H4 (cell line): ENCODE data around the gene PRKCE. TPM values are rescaled to one million over a fixed set of nuclear protein-coding genes. Genes with fewer than 3 reads are reported as not detected.

Experiments
- DNase-seq: peaks from one replicate; pipeline ENCODE4 v3.0.0-alpha.2; 2015; ENCODE audit warnings: low spot score
- total RNA-seq: library from RNA; depleted of rRNA; stranded (reverse); fragments of >200 nt; shearing (Covaris generic); gene quantifications from 2 replicates; pipeline ENCODE4 v1.2.3, GENCODE V29; 2014

The PRKCE gene
- total RNA-seq, 1 experiment from 2014 or later = 22.4 TPM

- DNase-seq = no peak
Measured at GRCh38 chr2:45988879-45989278, 337.4 kb downstream of the PRKCE start.

- DNase-seq = no peak
Measured at GRCh38 chr2:45990131-45990530, 338.7 kb downstream of the PRKCE start.

DNA sequence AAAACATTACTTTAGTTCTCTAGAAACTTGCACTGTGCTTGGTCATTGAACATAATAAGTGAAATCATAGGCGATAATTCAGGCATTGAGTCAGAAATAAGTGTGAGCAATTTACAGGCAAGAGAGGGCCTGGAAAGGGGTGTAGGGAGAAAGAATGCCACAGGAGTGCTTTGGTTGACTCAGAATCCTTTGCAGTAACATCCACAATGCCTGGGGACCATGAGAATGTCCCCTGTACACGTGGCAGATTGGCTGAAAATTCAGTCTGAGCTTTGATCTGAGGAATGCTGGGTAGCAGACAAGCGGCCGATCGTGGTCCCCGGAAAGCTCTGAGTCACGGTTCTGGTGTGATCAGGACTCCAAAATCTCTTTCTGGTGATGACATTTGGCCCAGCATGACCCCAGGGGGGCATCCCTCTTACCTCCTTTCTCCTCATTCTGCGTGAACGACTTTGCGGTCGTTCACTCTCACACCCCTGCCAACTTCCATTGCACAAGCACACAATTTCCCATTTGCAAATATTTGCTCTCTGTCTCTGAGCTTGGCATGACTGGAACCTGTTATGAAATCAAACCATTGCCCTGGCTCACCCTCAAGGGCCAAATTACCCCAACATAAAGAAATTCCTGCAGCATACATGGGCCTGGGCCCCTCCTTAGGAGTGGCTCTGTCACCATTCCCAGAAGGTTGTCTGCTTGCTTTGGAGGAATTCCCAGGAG lies 340.7 kb downstream of the PRKCE start:
- DNase-seq = peak; percentile 78

- DNase-seq = no peak
Measured at GRCh38 chr2:45992741-45993475, 341.4 kb downstream of the PRKCE start.

GRCh38 chr2:45993476-45993991 lies 342.1 kb downstream of the PRKCE start:
- peak; percentile 79 for DNase-seq

- DNase-seq = no peak
Measured at GRCh38 chr2:45994060-45994459, 342.6 kb downstream of the PRKCE start.

- no peak for DNase-seq
Measured at GRCh38 chr2:46000660-46001059, 349.2 kb downstream of the PRKCE start.

DNA sequence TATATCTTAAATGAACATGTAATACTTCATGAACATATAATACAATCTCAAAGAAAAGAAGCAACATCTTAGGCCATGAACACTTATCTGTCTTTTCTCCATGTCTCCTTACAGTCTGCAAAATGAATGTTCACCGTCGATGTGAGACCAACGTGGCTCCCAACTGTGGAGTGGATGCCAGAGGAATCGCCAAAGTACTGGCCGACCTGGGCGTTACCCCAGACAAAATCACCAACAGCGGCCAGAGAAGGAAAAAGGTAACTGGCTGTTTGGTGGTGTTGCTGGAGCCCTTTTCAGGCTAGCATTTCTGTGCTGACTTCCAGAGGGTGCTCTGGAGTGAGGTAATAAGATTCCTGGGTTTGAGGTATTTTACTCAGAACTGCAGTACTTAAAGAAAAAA lies 349.8 kb downstream of the PRKCE start:
- DNase-seq = no peak

DNA sequence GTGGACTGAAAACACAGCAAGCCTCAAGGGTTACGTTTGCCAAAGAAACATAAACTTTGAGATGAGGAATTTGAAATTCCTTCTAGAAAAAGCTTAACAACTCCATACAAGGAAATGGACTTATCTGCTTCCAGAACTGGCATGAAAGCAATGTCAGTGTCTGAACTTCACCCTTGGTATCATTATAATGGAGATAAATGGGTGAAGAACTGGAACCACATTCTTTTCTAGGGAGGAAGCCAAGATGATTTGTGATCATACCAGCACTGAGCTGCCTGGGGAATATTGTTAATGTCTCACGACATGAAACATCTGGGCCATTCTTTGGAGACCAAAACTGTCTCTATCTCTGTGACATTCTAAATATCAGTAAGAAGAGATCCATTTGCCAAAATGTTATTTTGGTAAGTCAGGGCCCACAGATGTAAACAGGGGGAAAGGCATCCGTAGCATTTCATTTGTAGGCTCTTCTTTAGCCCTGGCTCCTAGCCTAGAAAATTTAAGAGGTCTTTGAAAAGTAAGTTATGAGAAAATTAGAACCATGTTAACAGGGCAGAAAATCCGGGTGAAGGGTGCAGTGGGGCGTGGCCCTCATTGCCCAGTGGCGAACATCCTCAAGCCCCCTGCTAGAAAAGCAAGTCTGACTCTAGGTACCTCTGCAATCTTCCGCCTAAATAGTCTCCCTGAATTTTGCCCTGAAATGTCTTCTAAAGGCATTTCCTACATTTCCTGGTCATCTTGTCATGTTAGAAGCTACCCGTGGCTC lies 350.4 kb downstream of the PRKCE start:
- DNase-seq = no peak

GRCh38 chr2:46002507-46002883 lies 351.0 kb downstream of the PRKCE start:
- DNase-seq = no peak

DNA sequence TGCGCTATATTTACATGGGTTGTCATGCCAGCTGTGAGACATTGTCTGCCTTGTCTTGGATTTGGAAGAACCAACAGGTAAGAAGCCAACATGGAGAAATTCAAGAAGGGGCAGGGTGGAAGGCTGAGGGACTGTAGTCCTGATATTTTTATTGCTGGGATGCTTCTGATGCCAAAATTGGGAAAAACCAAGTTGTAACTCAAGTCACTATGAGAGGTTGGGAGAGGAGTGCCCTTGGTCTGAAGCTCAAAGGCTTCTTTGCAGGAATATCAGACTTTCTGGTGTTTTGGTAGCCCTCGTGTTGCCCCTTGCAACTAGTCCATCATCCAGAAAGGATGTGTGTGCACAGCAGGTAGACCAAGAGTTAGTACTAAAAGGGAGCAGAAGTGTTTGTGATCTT lies 351.5 kb downstream of the PRKCE start:
- DNase-seq = no peak

- no peak for DNase-seq
Measured at GRCh38 chr2:46003903-46004473, 352.5 kb downstream of the PRKCE start.

GRCh38 chr2:46006473-46007025 lies 355.1 kb downstream of the PRKCE start:
- no peak for DNase-seq

DNA sequence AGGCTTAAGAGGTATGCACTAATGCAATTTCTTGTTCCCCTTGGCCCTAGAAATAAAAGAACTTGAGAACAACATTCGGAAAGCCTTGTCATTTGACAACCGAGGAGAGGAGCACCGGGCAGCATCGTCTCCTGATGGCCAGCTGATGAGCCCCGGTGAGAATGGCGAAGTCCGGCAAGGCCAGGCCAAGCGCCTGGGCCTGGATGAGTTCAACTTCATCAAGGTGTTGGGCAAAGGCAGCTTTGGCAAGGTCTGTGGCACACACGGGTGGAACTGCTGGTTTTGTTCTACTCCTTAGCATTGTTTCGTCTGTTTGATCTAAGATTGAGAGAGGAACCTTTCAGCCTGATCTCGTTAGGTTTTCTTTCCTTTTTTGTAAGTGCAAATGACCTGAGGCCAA lies 355.9 kb downstream of the PRKCE start:
- DNase-seq = no peak

- DNase-seq = peak; percentile 48
Measured at GRCh38 chr2:46008091-46008870, 356.8 kb downstream of the PRKCE start.

- DNase-seq = no peak
Measured at GRCh38 chr2:46009315-46009714, 357.8 kb downstream of the PRKCE start.

DNA sequence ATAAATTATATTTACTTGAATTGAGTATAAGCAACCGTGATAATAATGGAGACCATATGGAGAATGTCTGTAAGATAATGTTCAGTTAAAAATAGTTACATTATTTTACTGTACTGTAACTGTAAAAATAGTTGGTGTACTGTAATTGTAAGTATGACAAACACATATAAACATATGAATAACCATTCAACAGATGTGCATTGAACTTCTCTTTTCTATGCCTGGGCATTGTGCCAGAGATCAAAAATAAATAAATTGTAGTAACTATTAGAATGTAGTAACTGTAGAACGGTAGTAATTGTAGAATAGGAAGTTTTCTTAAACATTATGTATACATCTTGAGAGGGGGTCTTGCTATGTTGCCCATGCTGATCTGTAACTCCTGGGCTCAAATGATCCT lies 358.3 kb downstream of the PRKCE start:
- DNase-seq = no peak

DNA sequence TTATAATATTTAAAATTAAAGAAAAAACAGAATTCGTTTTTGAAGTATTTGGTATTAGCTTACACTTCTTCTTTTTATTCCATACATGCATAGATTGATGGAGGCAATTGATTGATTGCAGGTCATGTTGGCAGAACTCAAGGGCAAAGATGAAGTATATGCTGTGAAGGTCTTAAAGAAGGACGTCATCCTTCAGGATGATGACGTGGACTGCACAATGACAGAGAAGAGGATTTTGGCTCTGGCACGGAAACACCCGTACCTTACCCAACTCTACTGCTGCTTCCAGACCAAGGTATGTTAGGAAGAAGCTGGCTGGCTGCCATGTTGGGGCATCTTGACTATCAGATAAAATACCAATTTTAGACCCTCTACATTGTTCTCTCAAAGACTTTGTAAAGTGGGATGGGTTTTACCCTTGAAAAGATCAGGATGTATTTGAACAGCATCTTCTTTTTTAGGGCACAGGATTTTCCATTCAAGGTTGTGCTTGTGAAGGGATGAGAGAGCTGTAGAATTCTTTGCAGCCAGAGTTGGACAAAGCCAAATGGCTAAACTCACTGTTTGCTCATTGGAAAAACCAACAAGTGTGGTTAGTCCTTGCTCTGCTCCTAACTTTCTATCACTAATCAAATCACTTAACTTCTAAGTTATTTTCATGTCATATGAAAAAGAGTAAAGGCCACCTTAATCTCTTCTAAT lies 358.9 kb downstream of the PRKCE start:
- DNase-seq = no peak

GRCh38 chr2:46010925-46011490 lies 359.5 kb downstream of the PRKCE start:
- DNase-seq = peak; percentile 47
